ENCODE measurements around the gene DEFB127.
"Not testable (repeated sequence)": the region's sequence is repeated elsewhere in the genome, so short reads cannot be mapped to it uniquely, and the experiment has no call there.

GRCh38 chr20:129786-130323, 27.4 kb upstream of the DEFB127 start:
- not testable (repeated sequence) for TF ChIP-seq CTCF (IDR thresholded peaks at IDR 0.05); EZH2 (IDR thresholded peaks at IDR 0.05; ENCODE audit: borderline replicate concordance, insufficient read depth, low read depth, low read length, poor library complexity, severe bottlenecking)
